ENCODE results near the gene NFIX.

NFIX gene

GRCh38 chr19:13115936-13116281 lies 120.6 kb downstream of the NFIX start:
- no peak for DNase-seq

GRCh38 chr19:13116282-13117175 lies 121.3 kb downstream of the NFIX start, which contains the start of gene TRMT1:
Gene TRMT1, minus strand, starts transcription at chr19:13116740. Its CDS starts 341 bp downstream, at chr19:13116399.
- DNase-seq = peak; percentile 93

GRCh38 chr19:13117176-13117771 lies 122.0 kb downstream of the NFIX start:
- DNase-seq = no peak

DNA sequence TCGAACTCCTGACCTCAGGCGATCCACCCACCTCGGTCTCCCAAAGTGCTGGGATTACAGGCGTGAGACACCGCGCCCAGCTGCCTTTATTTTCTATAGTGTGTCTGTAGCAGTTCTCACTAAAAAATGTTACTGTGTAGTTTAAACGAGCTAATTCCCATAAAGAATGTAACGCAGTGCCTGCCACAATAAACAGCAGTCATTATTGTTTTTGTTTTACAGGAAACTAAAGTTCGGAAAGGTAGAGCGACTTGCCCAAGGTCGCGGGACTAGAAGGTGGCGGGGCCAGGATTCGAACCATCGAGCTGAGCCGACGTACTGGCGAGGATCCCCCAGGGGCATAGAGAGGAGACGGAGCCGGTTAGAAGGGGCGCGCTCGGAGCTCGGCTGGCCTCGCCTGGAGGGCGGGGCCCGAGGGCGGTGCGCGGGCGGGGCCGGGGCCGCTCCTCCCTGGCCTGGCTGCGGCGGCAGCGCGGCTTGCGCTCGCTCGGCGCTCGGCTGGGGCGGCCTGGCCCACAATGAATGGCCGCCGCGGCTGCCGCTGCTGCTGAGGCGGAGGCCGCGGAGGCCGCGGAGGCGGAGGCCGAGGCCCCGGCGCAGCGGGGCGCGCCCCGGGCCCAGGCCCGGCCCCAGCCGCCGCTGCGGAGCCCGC lies 122.6 kb downstream of the NFIX start, which contains the start of gene NACC1:
Gene NACC1, plus strand, starts transcription at position 493 of the 652 bp plus-strand sequence. CDS start 16,944 bp downstream, outside the sequence.
- DNase-seq = peak; percentile 93

GRCh38 chr19:13118424-13119193 lies 123.3 kb downstream of the NFIX start:
- peak; percentile 68 for DNase-seq

- no peak for DNase-seq
Measured at GRCh38 chr19:13119627-13120026, 124.4 kb downstream of the NFIX start.

- DNase-seq = no peak
Measured at GRCh38 chr19:13120031-13120430, 124.8 kb downstream of the NFIX start.

DNA sequence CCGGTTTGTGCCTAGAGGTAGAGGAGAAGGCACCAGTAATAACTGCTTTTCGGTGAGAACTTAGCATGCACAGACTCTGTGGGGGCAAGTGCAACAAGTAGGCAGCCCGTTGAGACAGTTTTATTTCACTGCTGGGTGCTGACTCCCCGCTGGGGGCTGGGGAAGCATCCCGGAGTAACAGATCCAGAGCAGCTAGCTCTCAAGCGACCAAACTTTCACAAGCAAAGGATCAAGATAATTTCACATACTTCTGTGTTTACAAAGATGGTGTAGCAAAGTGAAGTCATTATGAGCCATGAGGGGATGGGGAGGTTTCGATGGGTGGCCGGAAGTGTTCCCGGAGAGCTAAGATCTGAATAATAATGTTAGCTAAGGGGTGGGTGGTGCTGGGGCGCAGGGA lies 125.5 kb downstream of the NFIX start:
- no peak for DNase-seq

DNA sequence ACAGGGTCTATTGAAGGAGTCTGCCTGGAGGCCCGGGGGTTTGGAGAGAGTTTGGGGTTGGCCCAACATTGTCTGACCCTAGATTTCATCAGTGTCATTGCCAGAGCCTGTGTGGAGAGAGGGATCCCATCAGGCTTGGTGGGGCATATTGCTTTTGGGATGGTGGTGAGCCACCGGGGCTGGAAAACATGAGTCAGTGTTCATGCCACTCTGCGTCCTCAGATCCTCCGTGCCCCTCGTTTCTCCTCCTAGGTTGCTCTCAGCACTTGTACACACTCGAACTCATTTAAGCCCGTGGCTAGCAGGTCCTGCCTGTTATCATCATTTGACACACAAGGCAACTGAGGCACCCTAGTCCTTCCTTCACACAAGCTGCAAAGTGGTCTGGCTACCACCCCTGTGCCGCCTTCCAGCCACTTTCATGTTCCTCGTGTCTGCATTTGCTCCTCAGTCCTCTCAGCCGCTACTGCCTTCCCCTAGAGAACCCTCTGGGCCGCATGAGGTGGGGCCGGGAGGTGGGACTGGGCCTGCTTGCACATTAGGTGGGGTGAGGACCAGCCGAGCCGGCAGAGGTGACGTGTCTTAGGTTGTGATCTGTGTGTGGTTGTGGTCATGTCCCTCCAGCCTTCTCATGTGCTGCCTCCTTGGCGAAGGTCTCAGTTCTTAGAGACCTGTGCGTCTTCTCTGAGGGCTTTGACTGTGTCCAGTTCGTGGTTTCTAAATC lies 126.4 kb downstream of the NFIX start:
- DNase-seq = no peak

- no peak for DNase-seq
Measured at GRCh38 chr19:13122275-13122878, 127.1 kb downstream of the NFIX start.

- DNase-seq = no peak
Measured at GRCh38 chr19:13122980-13123957, 128.0 kb downstream of the NFIX start.

- no peak for DNase-seq
Measured at GRCh38 chr19:13127051-13127450, 131.8 kb downstream of the NFIX start.

DNA sequence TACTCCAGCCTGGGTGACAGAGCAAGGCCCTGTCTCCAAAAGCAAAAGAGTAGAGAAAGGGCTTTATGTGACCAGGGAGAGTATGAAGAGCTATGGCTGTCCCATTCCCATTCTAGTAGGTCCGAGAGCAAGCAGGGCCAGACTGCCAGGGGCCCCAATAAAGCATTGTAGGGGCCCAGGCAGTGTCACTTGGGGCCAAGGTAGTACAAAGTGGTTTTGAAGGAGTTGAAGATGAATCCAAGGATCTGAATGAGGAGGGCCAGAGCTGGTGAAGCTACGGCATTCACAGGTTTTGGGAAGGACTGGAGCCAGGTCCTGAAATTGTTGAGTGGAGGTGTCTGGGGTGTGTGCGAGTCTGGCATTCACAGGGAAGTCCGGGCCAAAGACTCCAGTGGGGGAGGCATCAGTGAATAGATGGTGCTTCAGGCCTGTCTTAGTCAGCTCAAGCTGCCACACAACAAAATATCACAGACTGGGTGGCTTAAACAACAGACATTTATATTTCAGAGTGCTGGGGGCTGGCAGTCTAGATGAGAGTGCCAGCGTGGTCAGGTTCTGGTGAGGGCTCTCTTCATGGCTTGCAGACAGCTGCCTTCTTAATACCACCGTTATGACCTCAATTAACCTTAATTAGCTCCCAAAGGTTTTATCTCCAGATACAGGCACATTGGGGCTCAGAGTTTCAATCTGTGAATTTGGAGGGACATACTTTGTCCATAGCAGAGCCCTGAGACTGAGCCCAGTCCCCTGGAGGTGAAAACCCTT lies 132.7 kb downstream of the NFIX start:
- DNase-seq = no peak

DNA sequence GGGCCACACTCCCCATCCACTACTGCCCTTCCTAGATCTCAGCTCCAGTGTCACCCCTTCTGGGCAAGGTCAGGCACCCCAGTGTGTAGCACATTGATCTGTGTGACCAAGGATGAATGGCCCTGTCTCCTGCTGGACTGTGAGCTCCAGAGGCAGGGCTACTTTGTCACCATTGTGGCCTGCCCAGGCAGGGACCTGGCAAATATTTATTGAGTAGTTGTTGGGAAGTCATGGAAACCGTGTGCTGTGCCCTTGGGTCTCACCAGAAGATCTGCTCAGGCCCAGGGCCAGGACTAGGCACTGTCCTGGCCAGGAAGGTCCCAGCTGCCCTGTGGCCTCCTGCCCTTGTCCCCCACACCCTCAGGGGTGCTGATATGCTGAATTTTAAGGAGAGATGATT lies 133.3 kb downstream of the NFIX start:
- DNase-seq = no peak

GRCh38 chr19:13129384-13129783 lies 134.1 kb downstream of the NFIX start:
- no peak for DNase-seq

GRCh38 chr19:13130886-13131490 lies 135.7 kb downstream of the NFIX start:
- no peak for DNase-seq

- peak; percentile 81 for DNase-seq
Measured at GRCh38 chr19:13132471-13133180, 137.4 kb downstream of the NFIX start.

GRCh38 chr19:13133241-13133870 lies 138.1 kb downstream of the NFIX start:
- no peak for DNase-seq

All from OCI-M1 (cell line).